K562 (cell line): ENCODE results near the gene AGO1. TPM values are rescaled to one million over a fixed set of nuclear protein-coding genes. Genes with fewer than 3 reads are reported as not detected.
A peak's percentile ranks its signal among the peaks of the same experiment; 100 is the strongest.

Experiments
- ATAC-seq: fragments of 200-7000 bp; cut with Tn5 transposase; 3 replicates; pipeline ENCODE4 v1.9.1; 2020; ENCODE audit warnings: moderate library complexity
- BruUV-seq: library from RNA; stranded (reverse); fragments of 400-500 nt; replicated peaks from 2 replicates; lab custom pipeline; 2021; lab: Mats Ljungman, UMichigan
- CTCF ChIA-PET: fragments of 300-600 bp; formaldehyde crosslinking; extraction: SDS; loops from one replicate; lab custom pipeline; 2021; ENCODE audit warnings: low intra/inter-chr PET ratio; lab: Yijun Ruan, JAX
- POLR2A ChIA-PET: fragments of 300-600, 350-650 bp; sonication (Branson Sonifier 250); formaldehyde crosslinking; extraction: SDS; loops from one replicate; lab custom pipeline; 2021; ENCODE audit warnings: antibody characterized with exemption, inconsistent platforms; lab: Yijun Ruan, JAX
- DNase-seq, 4 experiments: peaks; one replicate each; pipeline versions ENCODE4 v3.0.0 to v3.0.0-alpha.2; 2011 to 2018; ENCODE audit warnings: low spot score in 3 of 4, mixed read lengths in 3 of 4; ENCODE audit errors: extremely low read depth in 1 of 4
- FAIRE-seq: peaks from 2 replicates; lab custom pipeline; 2011; peaks lifted over from hg19 to GRCh38; lab: Jason Lieb, UNC
- H2AFZ ChIP-seq: 2 replicates; pipeline ENCODE4 v1.6.0; 2011; ENCODE audit warnings: low read depth, low read length, control low read depth, inconsistent platforms
- H3K27ac ChIP-seq: fragments of 200-600 bp; 3 replicates; pipeline ENCODE4 v1.8.0; 2011; ENCODE audit warnings: low read depth, mild to moderate bottlenecking, control low read depth, inconsistent platforms, low read length, moderate library complexity, mixed read lengths; ENCODE audit errors: extremely low read depth
- H3K27me3 ChIP-seq, 2 experiments: fragments of 300-600 bp in 1 of 2; 2 replicates in 1 of 2; 3 replicates in 1 of 2; pipeline versions ENCODE4 v1.6.0 to v1.8.0; 2011; ENCODE audit warnings: inconsistent platforms in 2 of 2, low read length in 2 of 2, mild to moderate bottlenecking in 1 of 2, mixed read lengths in 1 of 2, moderate library complexity in 1 of 2; ENCODE audit not compliant: control insufficient read depth in 2 of 2, insufficient read depth in 2 of 2
- H3K36me3 ChIP-seq: fragments of 300-600 bp; 3 replicates; pipeline ENCODE4 v1.8.0; 2011; ENCODE audit warnings: mild to moderate bottlenecking, low read length, inconsistent platforms; ENCODE audit not compliant: control insufficient read depth, insufficient read depth
- H3K4me1 ChIP-seq, 2 experiments: fragments of 200-600 bp in 1 of 2; replicated peaks in 1 of 2; 2 replicates in 1 of 2; 3 replicates in 1 of 2; pipeline versions ENCODE4 v1.5.1 to v1.8.0; 2011; ENCODE audit warnings: inconsistent platforms in 2 of 2, low read length in 2 of 2, mild to moderate bottlenecking in 1 of 2, mixed read lengths in 1 of 2, moderate library complexity in 1 of 2; ENCODE audit not compliant: control insufficient read depth in 2 of 2, insufficient read depth in 2 of 2
- H3K4me2 ChIP-seq: 2 replicates; pipeline ENCODE4 v1.6.1; 2011; ENCODE audit warnings: low read length, control low read depth, inconsistent platforms, mixed read lengths; ENCODE audit not compliant: insufficient read depth
- H3K4me3 ChIP-seq: fragments of 200-600 bp; sonication (generic), shearing (Covaris generic); 2 replicates; pipeline ENCODE4 v1.5.1; 2016; ENCODE audit warnings: control low read depth, inconsistent platforms
- H3K79me2 ChIP-seq: fragments of 200-600 bp; 3 replicates; pipeline ENCODE4 v1.8.0; 2011; ENCODE audit warnings: low read length, inconsistent platforms; ENCODE audit not compliant: control insufficient read depth, insufficient read depth
- H3K9ac ChIP-seq, 2 experiments: 2 replicates each; pipeline versions ENCODE4 v1.6.0 to v1.6.1; 2011; ENCODE audit warnings: low read depth in 2 of 2, low read length in 2 of 2, control low read depth in 1 of 2, inconsistent platforms in 1 of 2, mild to moderate bottlenecking in 1 of 2, mixed read lengths in 1 of 2; ENCODE audit not compliant: insufficient read depth in 1 of 2
- H3K9me1 ChIP-seq: one replicate; pipeline ENCODE4 v1.6.0; 2011; ENCODE audit warnings: inconsistent platforms, mild to moderate bottlenecking, low read length, moderate library complexity; ENCODE audit not compliant: control insufficient read depth, insufficient read depth
- H3K9me3 ChIP-seq: replicated peaks from 2 replicates; pipeline ENCODE4 v1.5.1; 2011; ENCODE audit warnings: low read depth, low read length, inconsistent platforms; ENCODE audit not compliant: control insufficient read depth, insufficient read depth
- H4K20me1 ChIP-seq: replicated peaks from 2 replicates; pipeline ENCODE4 v1.6.1; 2011; ENCODE audit warnings: low read length, inconsistent platforms, mixed read lengths; ENCODE audit not compliant: control insufficient read depth, insufficient read depth
- C11orf30 ChIP-seq: fragments of 450-650 bp; IDR thresholded peaks from 2 replicates; pipeline ENCODE4 v1.6.1; 2016; ENCODE audit warnings: low read depth, mild to moderate bottlenecking
- EGR1 ChIP-seq: fragments of 450-650 bp; conservative IDR thresholded peaks from 2 replicates; pipeline ENCODE4 v1.6.1; 2017; ENCODE audit warnings: mild to moderate bottlenecking
- EP400 ChIP-seq: fragments of 450-650 bp; IDR thresholded peaks from 2 replicates; pipeline ENCODE4 v1.6.1; 2017; ENCODE audit warnings: antibody characterized with exemption, mild to moderate bottlenecking, moderate library complexity
- ETV1 ChIP-seq: fragments of 450-650 bp; conservative IDR thresholded peaks from 2 replicates; pipeline ENCODE4 v1.6.1; 2016; ENCODE audit warnings: missing genetic modification characterization, control low read depth, low read depth, missing compliant biosample characterization
- EZH2 ChIP-seq: IDR thresholded peaks from 2 replicates; pipeline ENCODE4 v1.6.1; 2012; ENCODE audit warnings: low read depth, mild to moderate bottlenecking, inconsistent platforms, low read length, borderline replicate concordance
- GTF2E2 ChIP-seq: fragments of 200-800 bp; sonication (Bioruptor generic); IDR thresholded peaks from 2 replicates; pipeline ENCODE4 v1.6.1; 2016; ENCODE audit warnings: missing genetic modification characterization, missing compliant biosample characterization
- HOXB6 ChIP-seq: fragments of 250-450 bp; sonication (Bioruptor Pico); IDR thresholded peaks from 2 replicates; pipeline ENCODE4 v1.5.1; 2022; ENCODE audit warnings: mild to moderate bottlenecking, borderline replicate concordance
- NEUROD1 ChIP-seq: fragments of 150-350 bp; IDR thresholded peaks from 2 replicates; pipeline ENCODE4 v1.6.1; 2014; ENCODE audit warnings: borderline replicate concordance, low read length, low read depth; ENCODE audit not compliant: partially characterized antibody
- NR2C2 ChIP-seq, 2 experiments: fragments of 200-800 bp in 1 of 2; sonication (Bioruptor generic) in 1 of 2; sonication (generic) in 1 of 2; formaldehyde crosslinking in 1 of 2; IDR thresholded peaks; 2 replicates each; pipeline versions ENCODE4 v1.6.1 to v1.8.0; 2016 to 2022; ENCODE audit warnings: mild to moderate bottlenecking in 1 of 2, missing compliant biosample characterization in 1 of 2, missing genetic modification characterization in 1 of 2, missing genetic modification reagents in 1 of 2
- PHF8 ChIP-seq: fragments of 200-600 bp; sonication (generic); IDR thresholded peaks from 2 replicates; pipeline ENCODE4 v1.6.1; 2012; ENCODE audit warnings: mixed run types, mild to moderate bottlenecking, inconsistent platforms, low read length, moderate library complexity, borderline replicate concordance
- POLR2A ChIP-seq: fragments of 450-650 bp; conservative IDR thresholded peaks from 2 replicates; pipeline ENCODE4 v1.6.1; 2016
- PTBP1 ChIP-seq: fragments of 200-400 bp; formaldehyde crosslinking; IDR thresholded peaks from 2 replicates; pipeline ENCODE4 v1.6.1; 2017; ENCODE audit warnings: low read depth, low read length
- TEAD1 ChIP-seq, 2 experiments: fragments of 450-650 bp in 1 of 2; sonication (generic) in 1 of 2; formaldehyde crosslinking; IDR thresholded peaks; 2 replicates each; pipeline versions ENCODE4 v1.4.0 to v1.8.0; 2020 to 2022; ENCODE audit warnings: mild to moderate bottlenecking in 2 of 2, missing genetic modification reagents in 1 of 2
- ZNF445 ChIP-seq: fragments of 250-450 bp; sonication (Bioruptor Pico); IDR thresholded peaks from 2 replicates; pipeline ENCODE4 v1.4.0; 2020; ENCODE audit warnings: low read depth, mild to moderate bottlenecking, moderate library complexity
- WGBS: fragments of 100-300 bp; shearing (Covaris generic); methylation state at CpG from one replicate; pipeline ENCODE4 v1.1.6; 2016; ENCODE audit warnings: low coverage, mixed read lengths; ENCODE audit not compliant: insufficient coverage; ENCODE audit errors: missing lambda C conversion rate; 5-methylcytosine and 5-hydroxymethylcytosine counted together
- in situ Hi-C: fragments of 300-500 bp; cut with MboI; formaldehyde crosslinking; loops from 4 replicates; pipeline ENCODE4 v1.15.0; 2018; ENCODE audit warnings: inconsistent platforms, mixed read lengths
- intact Hi-C: fragments of 100-400 bp; cut with micrococcal nuclease; formaldehyde crosslinking; loops from 2 replicates; pipeline ENCODE4 v1.14.2; 2022
- polyA plus RNA-seq, 8 experiments: library from polyadenylated mRNA; depleted of rRNA in 4 of 8; stranded (reverse) in 5 of 8; unstranded in 3 of 8; fragments of >200 nt; fragmentation: Nextera tagmentation in 2 of 8; fragmentation: Illumina TruSeq in 1 of 8; extraction: Ambion mirVana in 2 of 8; extraction: Trizol in 1 of 8; gene quantifications; 2 replicates each; pipeline versions ENCODE4 v1.2.1 to v1.2.3, GENCODE V29; 2011 to 2014; ENCODE audit warnings: inconsistent platforms in 1 of 8, missing spikeins in 1 of 8
- total RNA-seq, 7 experiments: library from RNA; depleted of rRNA in 6 of 7; stranded (reverse); fragments of >200 nt in 6 of 7; fragmentation: Illumina TruSeq in 2 of 7; extraction: Trizol in 2 of 7; gene quantifications; 2 replicates each; pipeline versions ENCODE4 v1.2.1 to v1.2.3, GENCODE V29; 2011 to 2021; ENCODE audit warnings: low replicate concordance in 1 of 7
- TF ChIP-seq, protein P1 (sequence below), 2 experiments: fragments of 450-650 bp; conservative IDR thresholded peaks; 2 replicates each; pipeline ENCODE4 v1.6.1; 2017; ENCODE audit warnings: mild to moderate bottlenecking in 2 of 2, moderate library complexity in 2 of 2
- TF ChIP-seq, protein P2 (sequence below): IDR thresholded peaks from 2 replicates; pipeline ENCODE4 v1.6.1; 2011; ENCODE audit warnings: borderline replicate concordance, low read depth, mild to moderate bottlenecking, moderate library complexity, low read length; ENCODE audit not compliant: insufficient read depth, poor library complexity, severe bottlenecking
- TF ChIP-seq, protein P3 (sequence below): fragments of 450-650 bp; conservative IDR thresholded peaks from 2 replicates; pipeline ENCODE4 v1.6.1; 2016; ENCODE audit warnings: missing genetic modification characterization, low read depth, mild to moderate bottlenecking, control low read depth, missing compliant biosample characterization

The AGO1 gene
- total and polyA plus RNA-seq, 9 of the 15 experiments (the other 6 are each of a cell fraction or from before 2014, with no cell fraction given) = 7.3 to 64.2 (median 26.0) TPM

DNA sequence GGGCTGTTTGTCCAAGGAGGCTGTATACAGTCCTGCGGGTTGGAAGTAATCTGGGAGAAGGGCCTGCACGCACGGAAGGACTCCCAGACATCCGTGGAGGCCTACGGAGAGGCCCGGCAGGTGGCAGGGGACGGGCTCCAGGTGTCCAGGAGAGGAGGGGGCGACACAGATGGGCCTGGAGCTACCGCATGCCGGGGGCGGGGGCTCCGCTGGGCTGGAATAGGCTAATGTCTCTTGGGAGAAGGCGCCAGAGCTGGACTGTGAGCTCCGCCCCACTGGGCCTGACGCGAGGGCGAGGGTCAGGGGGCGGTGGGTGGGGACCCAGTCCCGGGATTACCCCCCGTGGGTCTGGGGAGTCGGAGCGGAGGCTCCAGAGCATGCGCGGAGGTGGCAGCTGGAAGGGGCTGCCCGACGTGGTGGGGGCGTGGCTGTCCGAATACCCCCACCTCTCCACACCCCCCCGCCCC lies 659 bp downstream of the AGO1 start:
- POLR2A ChIA-PET = interaction anchor here (0.6 to 2.7 kb wide), 6 partner anchors 9 to 78 kb away, joined by 3 to 17 read pairs (median 4); no protein-coding TSS in a partner anchor
- WGBS = 22% methylated on average over 17 of the region's 29 CpGs
- peak overlapping the region; percentile 73 for H3K27ac ChIP-seq
- no peaks in the 10 kb centered on the region for H3K27me3 ChIP-seq
- CTCF ChIA-PET = interaction anchor here (0.7 kb wide), 1 partner anchor 84 kb away, joined by 5 read pairs; no protein-coding TSS in a partner anchor
- H2AFZ ChIP-seq = peak overlapping the region; percentile 56
- peak; percentile 8 for ATAC-seq
- peaks cover 51 to 75% of the 10 kb centered on the region in 2 experiments for H3K4me1 ChIP-seq
- DNase-seq = peak; percentile 81 to 87 (median 84)
- peak overlapping the region; percentile 74 to 93 for H3K9ac ChIP-seq
- in situ Hi-C loops = no loop called here
- FAIRE-seq = no peak
- peaks cover 32% of the 10 kb centered on the region for H4K20me1 ChIP-seq
- peaks cover 6% of the 10 kb centered on the region; the same call in 2 of the 3 replicates for H3K36me3 ChIP-seq
- H3K9me3 ChIP-seq = no peaks in the 10 kb centered on the region
- peak overlapping the region; percentile 91 for H3K4me2 ChIP-seq
- H3K4me3 ChIP-seq = peak overlapping the region; percentile 64
- intact Hi-C loops = loop anchor here (1.0 to 10.0 kb wide), 2 partner anchors 48 to 441 kb away; partner anchors contain the start of genes AGO3 and EVA1B
- no TSS peak for BruUV-seq
- peaks cover 12% of the 10 kb centered on the region for H3K9me1 ChIP-seq
- H3K79me2 ChIP-seq = peaks cover 89% of the 10 kb centered on the region
- TF ChIP-seq NEUROD1 (no peak), NR2C2 (CRISPR knock-in tag; IDR thresholded peaks at IDR 0.05) (no peak), NR2C2 (tag; IDR thresholded peaks at IDR 0.05) (peak; percentile 72), PHF8 (no peak), GTF2E2 (tag) (no peak), EP400 (no peak), ZNF445 (no peak), HOXB6 (no peak), EZH2 (no peak), ETV1 (tag) (no peak), EGR1 (peak; percentile 42; the same call in 1 of the 2 replicates), POLR2A (no peak), PTBP1 (0 out of 2 replicates have a peak, but pooled peaks have one; percentile 25), TEAD1 (CRISPR knock-in tag; IDR thresholded peaks at IDR 0.05) (no peak; a peak in 1 of 4 replicates), C11orf30 (no peak)
- TF ChIP-seq, protein P1, sequence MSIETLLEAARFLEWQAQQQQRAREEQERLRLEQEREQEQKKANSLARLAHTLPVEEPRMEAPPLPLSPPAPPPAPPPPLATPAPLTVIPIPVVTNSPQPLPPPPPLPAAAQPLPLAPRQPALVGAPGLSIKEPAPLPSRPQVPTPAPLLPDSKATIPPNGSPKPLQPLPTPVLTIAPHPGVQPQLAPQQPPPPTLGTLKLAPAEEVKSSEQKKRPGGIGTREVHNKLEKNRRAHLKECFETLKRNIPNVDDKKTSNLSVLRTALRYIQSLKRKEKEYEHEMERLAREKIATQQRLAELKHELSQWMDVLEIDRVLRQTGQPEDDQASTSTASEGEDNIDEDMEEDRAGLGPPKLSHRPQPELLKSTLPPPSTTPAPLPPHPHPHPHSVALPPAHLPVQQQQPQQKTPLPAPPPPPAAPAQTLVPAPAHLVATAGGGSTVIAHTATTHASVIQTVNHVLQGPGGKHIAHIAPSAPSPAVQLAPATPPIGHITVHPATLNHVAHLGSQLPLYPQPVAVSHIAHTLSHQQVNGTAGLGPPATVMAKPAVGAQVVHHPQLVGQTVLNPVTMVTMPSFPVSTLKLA (conservative IDR thresholded peaks at IDR 0.05) = peak in 1 of 2 experiments; percentile 33; a peak in 1 of 4 replicates
- TF ChIP-seq, protein P2, sequence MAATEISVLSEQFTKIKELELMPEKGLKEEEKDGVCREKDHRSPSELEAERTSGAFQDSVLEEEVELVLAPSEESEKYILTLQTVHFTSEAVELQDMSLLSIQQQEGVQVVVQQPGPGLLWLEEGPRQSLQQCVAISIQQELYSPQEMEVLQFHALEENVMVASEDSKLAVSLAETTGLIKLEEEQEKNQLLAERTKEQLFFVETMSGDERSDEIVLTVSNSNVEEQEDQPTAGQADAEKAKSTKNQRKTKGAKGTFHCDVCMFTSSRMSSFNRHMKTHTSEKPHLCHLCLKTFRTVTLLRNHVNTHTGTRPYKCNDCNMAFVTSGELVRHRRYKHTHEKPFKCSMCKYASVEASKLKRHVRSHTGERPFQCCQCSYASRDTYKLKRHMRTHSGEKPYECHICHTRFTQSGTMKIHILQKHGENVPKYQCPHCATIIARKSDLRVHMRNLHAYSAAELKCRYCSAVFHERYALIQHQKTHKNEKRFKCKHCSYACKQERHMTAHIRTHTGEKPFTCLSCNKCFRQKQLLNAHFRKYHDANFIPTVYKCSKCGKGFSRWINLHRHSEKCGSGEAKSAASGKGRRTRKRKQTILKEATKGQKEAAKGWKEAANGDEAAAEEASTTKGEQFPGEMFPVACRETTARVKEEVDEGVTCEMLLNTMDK = no peak
- TF ChIP-seq, protein P3, sequence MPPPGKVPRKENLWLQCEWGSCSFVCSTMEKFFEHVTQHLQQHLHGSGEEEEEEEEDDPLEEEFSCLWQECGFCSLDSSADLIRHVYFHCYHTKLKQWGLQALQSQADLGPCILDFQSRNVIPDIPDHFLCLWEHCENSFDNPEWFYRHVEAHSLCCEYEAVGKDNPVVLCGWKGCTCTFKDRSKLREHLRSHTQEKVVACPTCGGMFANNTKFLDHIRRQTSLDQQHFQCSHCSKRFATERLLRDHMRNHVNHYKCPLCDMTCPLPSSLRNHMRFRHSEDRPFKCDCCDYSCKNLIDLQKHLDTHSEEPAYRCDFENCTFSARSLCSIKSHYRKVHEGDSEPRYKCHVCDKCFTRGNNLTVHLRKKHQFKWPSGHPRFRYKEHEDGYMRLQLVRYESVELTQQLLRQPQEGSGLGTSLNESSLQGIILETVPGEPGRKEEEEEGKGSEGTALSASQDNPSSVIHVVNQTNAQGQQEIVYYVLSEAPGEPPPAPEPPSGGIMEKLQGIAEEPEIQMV (tag) = no peak
